Sigmoid colon (tissue), 4 donors: ENCODE data around the gene LOXHD1.

ENCODE experiments used
- EP300 ChIP-seq, 4 donors: sonication (generic); formaldehyde crosslinking; IDR thresholded peaks; one replicate each; pipeline ENCODE4 v1.6.1; 2017; ENCODE audit warnings: antibody characterized with exemption in 4 of 4
- POLR2A ChIP-seq, 2 donors: fragments of 450-650 bp; IDR thresholded peaks; one replicate each; pipeline ENCODE4 v1.6.1; 2016; ENCODE audit warnings: antibody characterized with exemption in 2 of 2, mild to moderate bottlenecking in 2 of 2, moderate library complexity in 2 of 2
- POLR2AphosphoS5 ChIP-seq, 4 donors: sonication (generic); formaldehyde crosslinking; IDR thresholded peaks; one replicate each; pipeline ENCODE4 v1.6.1; 2017; ENCODE audit warnings: antibody characterized with exemption in 4 of 4
- TF ChIP-seq, protein P1 (sequence below), 4 experiments: fragments of 450-650 bp in 3 of 4; fragments of 200-600 bp in 1 of 4; IDR thresholded peaks; one replicate each; pipeline ENCODE4 v1.5.1; 2016 to 2019; ENCODE audit warnings: antibody characterized with exemption in 4 of 4, mild to moderate bottlenecking in 3 of 4, moderate library complexity in 2 of 4

GRCh38 chr18:46636040-46636630, 20.9 kb downstream of the LOXHD1 start:
- TF ChIP-seq POLR2A (IDR thresholded peaks at IDR 0.05) (no peak), EP300 (IDR thresholded peaks at IDR 0.05) (no peak), POLR2AphosphoS5 (IDR thresholded peaks at IDR 0.05) (no peak)
- TF ChIP-seq, protein P1, sequence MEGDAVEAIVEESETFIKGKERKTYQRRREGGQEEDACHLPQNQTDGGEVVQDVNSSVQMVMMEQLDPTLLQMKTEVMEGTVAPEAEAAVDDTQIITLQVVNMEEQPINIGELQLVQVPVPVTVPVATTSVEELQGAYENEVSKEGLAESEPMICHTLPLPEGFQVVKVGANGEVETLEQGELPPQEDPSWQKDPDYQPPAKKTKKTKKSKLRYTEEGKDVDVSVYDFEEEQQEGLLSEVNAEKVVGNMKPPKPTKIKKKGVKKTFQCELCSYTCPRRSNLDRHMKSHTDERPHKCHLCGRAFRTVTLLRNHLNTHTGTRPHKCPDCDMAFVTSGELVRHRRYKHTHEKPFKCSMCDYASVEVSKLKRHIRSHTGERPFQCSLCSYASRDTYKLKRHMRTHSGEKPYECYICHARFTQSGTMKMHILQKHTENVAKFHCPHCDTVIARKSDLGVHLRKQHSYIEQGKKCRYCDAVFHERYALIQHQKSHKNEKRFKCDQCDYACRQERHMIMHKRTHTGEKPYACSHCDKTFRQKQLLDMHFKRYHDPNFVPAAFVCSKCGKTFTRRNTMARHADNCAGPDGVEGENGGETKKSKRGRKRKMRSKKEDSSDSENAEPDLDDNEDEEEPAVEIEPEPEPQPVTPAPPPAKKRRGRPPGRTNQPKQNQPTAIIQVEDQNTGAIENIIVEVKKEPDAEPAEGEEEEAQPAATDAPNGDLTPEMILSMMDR (IDR thresholded peaks at IDR 0.05): no peak
